GM23248 (cell line): ENCODE results near the gene TULP4.

Experiments
- EZH2 ChIP-seq: fragments of 200-600 bp; sonication (generic); IDR thresholded peaks from 2 replicates; pipeline ENCODE4 v1.6.1; 2018; ENCODE audit warnings: antibody characterized with exemption, mild to moderate bottlenecking; ENCODE audit not compliant: insufficient read depth, poor library complexity, severe bottlenecking
- EZH2phosphoT487 ChIP-seq: fragments of 200-600 bp; sonication (generic); IDR thresholded peaks from 2 replicates; pipeline ENCODE4 v1.6.1; 2018; ENCODE audit warnings: antibody characterized with exemption, moderate library complexity, mild to moderate bottlenecking, low read depth; ENCODE audit not compliant: insufficient read depth

DNA sequence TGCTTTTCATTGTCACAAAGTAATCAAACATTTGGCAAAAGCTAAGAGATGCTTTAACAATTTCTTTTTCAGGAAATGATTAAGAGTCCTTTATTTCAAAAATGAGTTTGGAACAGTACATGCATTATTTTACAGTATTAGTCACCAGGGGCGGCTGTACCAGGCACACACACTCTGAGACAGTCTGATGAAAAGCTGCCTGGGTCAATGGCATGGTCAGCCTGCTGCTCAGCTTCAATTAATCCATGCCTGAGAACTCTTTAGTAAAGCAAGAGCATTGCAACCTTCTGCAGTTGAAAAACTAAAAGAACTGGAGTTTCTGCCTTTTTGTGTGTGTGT is 105.5 kb downstream of the TULP4 start:
- TF ChIP-seq EZH2 (no peak), EZH2phosphoT487 (no peak)
